DOHH2 (cell line): ENCODE data around the gene SCD5.

Experiments used
- H3F3A ChIP-seq: fragments of 200-600 bp; sonication (generic), shearing (Covaris generic); 2 replicates; pipeline ENCODE4 v1.6.0; 2016; ENCODE audit warnings: antibody characterized with exemption, mild to moderate bottlenecking; ENCODE audit not compliant: control insufficient read depth, insufficient read depth
- H3K27ac ChIP-seq: fragments of 200-600 bp; sonication (generic); 2 replicates; pipeline ENCODE4 v1.5.1; 2014; ENCODE audit warnings: low read depth, mild to moderate bottlenecking, low read length, moderate library complexity
- H3K27me3 ChIP-seq: fragments of 200-600 bp; sonication (generic); 2 replicates; pipeline ENCODE4 v1.6.1; 2014; ENCODE audit warnings: mild to moderate bottlenecking, low read length, mixed read lengths; ENCODE audit not compliant: control insufficient read depth
- H3K36me3 ChIP-seq: fragments of 200-600 bp; sonication (generic); 2 replicates; pipeline ENCODE4 v1.6.1; 2014; ENCODE audit warnings: mild to moderate bottlenecking, low read length, moderate library complexity, mixed read lengths; ENCODE audit not compliant: control insufficient read depth
- H3K4me1 ChIP-seq: fragments of 200-600 bp; sonication (generic); 2 replicates; pipeline ENCODE4 v1.6.1; 2014; ENCODE audit warnings: mild to moderate bottlenecking, low read length, mixed read lengths; ENCODE audit not compliant: control insufficient read depth
- H3K4me2 ChIP-seq: fragments of 200-600 bp; sonication (generic); 2 replicates; pipeline ENCODE4 v1.6.0; 2014; ENCODE audit warnings: mild to moderate bottlenecking, low read length, moderate library complexity
- H3K4me3 ChIP-seq: fragments of 200-600 bp; sonication (generic); 2 replicates; pipeline ENCODE4 v1.5.1; 2014; ENCODE audit warnings: mild to moderate bottlenecking, low read length, mixed read lengths
- H3K79me2 ChIP-seq: fragments of 200-600 bp; sonication (generic); 2 replicates; pipeline ENCODE4 v1.6.1; 2014; ENCODE audit warnings: mild to moderate bottlenecking, low read length, mixed read lengths; ENCODE audit not compliant: control insufficient read depth
- H3K9me2 ChIP-seq: fragments of 200-600 bp; sonication (generic); replicated peaks from 2 replicates; pipeline ENCODE4 v1.6.1; 2014; ENCODE audit warnings: mild to moderate bottlenecking, low read length, mixed read lengths; ENCODE audit not compliant: control insufficient read depth
- H3K9me3 ChIP-seq: fragments of 200-600 bp; sonication (generic); 2 replicates; pipeline ENCODE4 v1.6.1; 2014; ENCODE audit warnings: antibody characterized with exemption, low read length, mixed read lengths; ENCODE audit not compliant: control insufficient read depth, insufficient read depth
- H4K20me1 ChIP-seq: fragments of 200-600 bp; sonication (generic); 2 replicates; pipeline ENCODE4 v1.6.0; 2014; ENCODE audit warnings: low read depth, mild to moderate bottlenecking, antibody characterized with exemption, low read length, moderate library complexity; ENCODE audit not compliant: control insufficient read depth, insufficient read depth
- CTCF ChIP-seq: fragments of 200-600 bp; sonication (generic); IDR thresholded peaks from one replicate; pipeline ENCODE4 v1.5.1; 2014; ENCODE audit warnings: antibody characterized with exemption, mild to moderate bottlenecking, low read depth, low read length; ENCODE audit not compliant: poor library complexity, severe bottlenecking
- EZH2phosphoT487 ChIP-seq: fragments of 200-600 bp; sonication (generic); IDR thresholded peaks from 2 replicates; pipeline ENCODE4 v1.6.1; 2017; ENCODE audit warnings: borderline replicate concordance, mild to moderate bottlenecking, antibody characterized with exemption, low read length, moderate library complexity, mixed read lengths

The SCD5 gene

GRCh38 chr4:82629238-82630000 lies 169.2 kb downstream of the SCD5 start:
- H3K9me2 ChIP-seq, result no peaks in the 10 kb centered on the region
- H3F3A ChIP-seq, result no peaks in the 10 kb centered on the region
- H3K4me1 ChIP-seq, result no peaks in the 10 kb centered on the region
- no peak overlapping the region for H3K27ac ChIP-seq
- TF ChIP-seq EZH2phosphoT487, result no peak
- TF ChIP-seq CTCF, result no peak
- no peaks in the 10 kb centered on the region for H3K9me3 ChIP-seq
- H3K4me3 ChIP-seq, result no peak overlapping the region
- H3K27me3 ChIP-seq, result no peaks in the 10 kb centered on the region
- no peaks in the 10 kb centered on the region for H3K79me2 ChIP-seq
- no peak overlapping the region for H3K4me2 ChIP-seq
- H3K36me3 ChIP-seq, result peaks cover 3% of the 10 kb centered on the region; the same call in 1 of the 2 replicates
- H4K20me1 ChIP-seq, result no peaks in the 10 kb centered on the region

- Histone ChIP-seq H3K9me2 (no peaks in the 10 kb centered on the region), H3K9me3 (no peaks in the 10 kb centered on the region), H3K4me2 (no peak overlapping the region), H3K79me2 (no peaks in the 10 kb centered on the region), H3F3A (no peaks in the 10 kb centered on the region), H4K20me1 (no peaks in the 10 kb centered on the region), H3K4me3 (no peak overlapping the region), H3K36me3 (no peaks in the 10 kb centered on the region), H3K27me3 (no peaks in the 10 kb centered on the region), H3K4me1 (no peaks in the 10 kb centered on the region), H3K27ac (no peak overlapping the region)
- TF ChIP-seq EZH2phosphoT487, result no peak
- TF ChIP-seq CTCF, result no peak
Measured at GRCh38 chr4:82626251-82626868, 172.2 kb downstream of the SCD5 start.

- no peaks in the 10 kb centered on the region for H3K9me3 ChIP-seq
- no peaks in the 10 kb centered on the region for H4K20me1 ChIP-seq
- H3K9me2 ChIP-seq, result no peaks in the 10 kb centered on the region
- H3K4me1 ChIP-seq, result no peaks in the 10 kb centered on the region
- H3K4me2 ChIP-seq, result no peak overlapping the region
- H3K27ac ChIP-seq, result no peak overlapping the region
- no peak for TF ChIP-seq CTCF
- no peak for TF ChIP-seq EZH2phosphoT487
- no peaks in the 10 kb centered on the region for H3F3A ChIP-seq
- H3K36me3 ChIP-seq, result no peaks in the 10 kb centered on the region
- no peaks in the 10 kb centered on the region for H3K27me3 ChIP-seq
- no peak overlapping the region for H3K4me3 ChIP-seq
- H3K79me2 ChIP-seq, result no peaks in the 10 kb centered on the region
Measured at GRCh38 chr4:82624819-82625218, 173.8 kb downstream of the SCD5 start.
